Stimulated activated naive B cell treated with anti-CD40 and anti-IgM and Interleukin-4, amounts not matched to agents 10 μg/mL and 1 μg/mL and 100 μg/mL, for 72 hours (primary cell): ENCODE results near the gene CD3D.

ENCODE experiments used
- ATAC-seq, 2 donors: fragments of 150-1000 bp; cut with Tn5 transposase; replicated peaks; 2 replicates each; pipeline ENCODE4 v1.10.0; 2021; ENCODE audit warnings: moderate library complexity in 1 of 2
- DNase-seq: peaks from one replicate; pipeline ENCODE4 v3.0.0; 2021
- H3K27ac Mint-ChIP-seq: one replicate; pipeline ENCODE4 v1.8.0; 2022; ENCODE audit warnings: mild to moderate bottlenecking, mixed read lengths
- H3K27me3 Mint-ChIP-seq, 2 donors: one replicate each; pipeline ENCODE4 v1.8.0; 2022; ENCODE audit warnings: mixed read lengths in 2 of 2
- H3K36me3 Mint-ChIP-seq, 2 donors: one replicate each; pipeline ENCODE4 v1.8.0; 2022; ENCODE audit warnings: mixed read lengths in 2 of 2, mild to moderate bottlenecking in 1 of 2
- H3K4me1 Mint-ChIP-seq, 2 donors: one replicate each; pipeline ENCODE4 v1.8.0; 2022; ENCODE audit warnings: mixed read lengths in 2 of 2, mild to moderate bottlenecking in 1 of 2
- H3K4me3 Mint-ChIP-seq, 2 donors: one replicate each; pipeline ENCODE4 v1.8.0; 2022; ENCODE audit warnings: mild to moderate bottlenecking in 2 of 2, mixed read lengths in 2 of 2, moderate library complexity in 1 of 2
- H3K9me3 Mint-ChIP-seq, 2 donors: one replicate each; pipeline ENCODE4 v1.8.0; 2022; ENCODE audit warnings: mixed read lengths in 2 of 2, mild to moderate bottlenecking in 1 of 2

CD3D gene

DNA sequence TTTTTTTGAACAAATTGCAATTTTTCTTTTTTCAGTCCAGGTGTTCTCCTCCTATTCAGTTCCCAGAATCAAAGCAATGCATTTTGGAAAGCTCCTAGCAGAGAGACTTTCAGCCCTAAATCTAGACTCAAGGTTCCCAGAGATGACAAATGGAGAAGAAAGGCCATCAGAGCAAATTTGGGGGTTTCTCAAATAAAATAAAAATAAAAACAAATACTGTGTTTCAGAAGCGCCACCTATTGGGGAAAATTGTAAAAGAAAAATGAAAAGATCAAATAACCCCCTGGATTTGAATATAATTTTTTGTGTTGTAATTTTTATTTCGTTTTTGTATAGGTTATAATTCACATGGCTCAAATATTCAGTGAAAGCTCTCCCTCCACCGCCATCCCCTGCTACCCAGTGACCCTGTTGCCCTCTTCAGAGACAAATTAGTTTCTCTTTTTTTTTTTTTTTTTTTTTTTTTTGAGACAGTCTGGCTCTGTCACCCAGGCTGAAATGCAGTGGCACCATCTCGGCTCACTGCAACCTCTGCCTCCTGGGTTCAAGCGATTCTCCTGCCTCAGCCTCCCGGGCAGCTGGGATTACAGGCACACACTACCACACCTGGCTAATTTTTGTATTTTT is 10.7 kb upstream of the CD3D start:
- DNase-seq (no peak), ATAC-seq (no peak)
- Mint-ChIP-seq H3K4me1 (peaks cover 0 to 3% of the 10 kb centered on the region in 2 donors), H3K36me3 (no peaks in the 10 kb centered on the region), H3K4me3 (no peak overlapping the region), H3K27ac (no peak overlapping the region), H3K27me3 (peaks cover 11 to 20% of the 10 kb centered on the region in 2 donors), H3K9me3 (no peaks in the 10 kb centered on the region)

DNA sequence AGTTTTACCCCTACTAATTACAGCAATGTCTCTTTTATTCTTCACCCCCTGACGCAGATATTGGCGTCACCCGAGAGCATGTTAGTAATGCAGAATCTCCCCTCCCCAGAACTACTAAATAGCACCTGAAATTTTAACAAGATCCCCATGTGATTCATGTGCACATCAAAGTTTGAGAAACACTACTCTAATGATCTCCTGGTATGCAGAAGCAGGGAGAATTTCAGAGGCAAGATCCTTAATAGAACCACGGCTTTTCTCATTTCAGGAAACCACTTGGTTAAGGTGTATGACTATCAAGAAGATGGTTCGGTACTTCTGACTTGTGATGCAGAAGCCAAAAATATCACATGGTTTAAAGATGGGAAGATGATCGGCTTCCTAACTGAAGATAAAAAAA is 7.0 kb upstream of the CD3D start:
- peaks cover 0 to 3% of the 10 kb centered on the region in 2 donors for H3K4me1 Mint-ChIP-seq
- ATAC-seq (no peak), DNase-seq (no peak)
- H3K9me3 Mint-ChIP-seq: no peaks in the 10 kb centered on the region
- no peaks in the 10 kb centered on the region for H3K36me3 Mint-ChIP-seq
- no peak overlapping the region for H3K4me3 Mint-ChIP-seq
- H3K27me3 Mint-ChIP-seq: peaks cover 33 to 38% of the 10 kb centered on the region in 2 donors
- no peak overlapping the region for H3K27ac Mint-ChIP-seq

DNA sequence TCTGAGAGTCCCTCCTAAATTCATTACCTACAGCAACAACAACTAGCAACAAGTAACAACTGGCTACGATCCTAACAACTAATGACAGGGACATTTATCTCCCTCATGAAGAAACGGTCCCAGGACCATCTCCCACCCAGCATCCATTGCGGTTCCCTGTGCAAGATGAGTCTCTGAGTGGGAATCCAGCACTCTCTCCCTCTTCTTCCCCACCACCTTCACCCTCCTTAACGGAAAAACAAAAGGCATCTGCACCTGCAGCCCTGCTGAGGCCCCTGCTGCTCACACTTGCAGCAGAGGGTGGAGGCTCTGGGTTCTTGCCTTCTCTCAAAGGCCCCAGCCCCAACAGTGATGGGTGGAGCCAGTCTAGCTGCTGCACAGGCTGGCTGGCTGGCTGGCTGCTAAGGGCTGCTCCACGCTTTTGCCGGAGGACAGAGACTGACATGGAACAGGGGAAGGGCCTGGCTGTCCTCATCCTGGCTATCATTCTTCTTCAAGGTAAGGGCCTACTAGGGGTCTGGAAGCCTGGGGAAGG is 1.5 kb upstream of the CD3D start, which contains the start of gene CD3G:
CD3G (plus strand) TSS at position 364 of the 535 bp plus-strand sequence; CDS start at position 444, 80 bp downstream.
- Mint-ChIP-seq H3K4me1 (peaks cover 0 to 1% of the 10 kb centered on the region in 2 donors), H3K4me3 (no peak within 1 kb of the TSS), H3K27me3 (peaks cover 31 to 33% of the 10 kb centered on the region in 2 donors), H3K36me3 (no peaks in the 10 kb centered on the region), H3K9me3 (no peaks in the 10 kb centered on the region), H3K27ac (no peak within 1 kb of the TSS)
- DNase-seq (no peak), ATAC-seq (no peak)

DNA sequence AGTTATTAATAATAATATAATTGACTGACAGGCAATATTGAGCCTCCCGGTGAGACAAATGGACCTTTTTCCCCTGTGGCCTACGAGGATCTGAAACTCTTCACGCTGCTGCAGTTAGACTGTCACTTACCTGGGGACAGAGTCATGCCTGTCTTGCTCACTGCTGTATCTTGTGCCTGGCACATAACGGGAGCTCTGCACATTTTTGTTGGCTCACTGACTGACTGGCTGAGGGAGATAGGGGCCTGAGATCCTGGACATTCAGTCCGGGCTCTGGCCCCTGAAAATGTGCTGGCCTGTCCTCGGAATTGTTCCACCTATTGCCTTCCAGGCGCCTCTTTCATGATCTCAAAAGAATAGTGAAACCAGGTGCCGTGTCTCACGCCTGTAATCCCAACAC is 743 bp upstream of the CD3D start:
- Mint-ChIP-seq H3K4me1 (peaks cover 8% of the 10 kb centered on the region in 2 donors), H3K36me3 (no peaks in the 10 kb centered on the region), H3K9me3 (no peaks in the 10 kb centered on the region), H3K27ac (no peak overlapping the region), H3K27me3 (peaks cover 23 to 28% of the 10 kb centered on the region in 2 donors), H3K4me3 (no peak overlapping the region)
- no peak for DNase-seq
- ATAC-seq: peak; percentile 55 to 57

DNA sequence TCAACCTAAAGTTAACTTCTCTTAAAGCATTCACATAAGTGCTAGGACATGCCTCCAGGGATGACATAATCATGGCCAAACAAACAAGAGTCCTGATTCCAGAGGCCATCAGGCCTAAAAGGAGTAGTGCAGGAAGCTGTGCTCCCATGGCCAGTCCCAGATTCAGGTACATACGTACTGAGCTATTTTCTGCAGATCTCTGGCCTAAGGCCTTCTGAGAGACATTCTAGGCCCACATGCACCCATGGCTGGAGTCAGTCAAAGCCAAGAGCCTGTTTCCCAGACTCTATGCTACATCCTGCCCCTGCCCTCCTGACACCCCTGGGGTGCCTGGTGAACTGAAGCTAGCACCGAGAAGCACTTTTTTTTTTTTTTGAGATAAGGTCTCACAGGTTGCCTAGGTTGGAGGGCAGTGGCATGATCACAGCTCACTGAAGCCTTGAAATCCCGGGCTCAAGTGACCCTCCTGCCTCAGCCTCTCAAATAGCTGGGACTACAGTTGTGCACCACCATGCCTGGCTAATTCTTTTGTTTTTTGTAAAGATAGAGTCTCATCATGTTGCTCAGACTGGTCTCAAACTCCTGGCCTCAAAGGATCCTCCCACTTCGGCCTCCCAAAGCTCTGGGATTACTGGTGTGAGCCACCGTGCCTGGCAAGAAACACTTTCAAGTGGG is 553 bp downstream of the CD3D start:
- H3K4me1 Mint-ChIP-seq: peaks cover 8 to 9% of the 10 kb centered on the region in 2 donors
- no peak overlapping the region for H3K27ac Mint-ChIP-seq

DNA sequence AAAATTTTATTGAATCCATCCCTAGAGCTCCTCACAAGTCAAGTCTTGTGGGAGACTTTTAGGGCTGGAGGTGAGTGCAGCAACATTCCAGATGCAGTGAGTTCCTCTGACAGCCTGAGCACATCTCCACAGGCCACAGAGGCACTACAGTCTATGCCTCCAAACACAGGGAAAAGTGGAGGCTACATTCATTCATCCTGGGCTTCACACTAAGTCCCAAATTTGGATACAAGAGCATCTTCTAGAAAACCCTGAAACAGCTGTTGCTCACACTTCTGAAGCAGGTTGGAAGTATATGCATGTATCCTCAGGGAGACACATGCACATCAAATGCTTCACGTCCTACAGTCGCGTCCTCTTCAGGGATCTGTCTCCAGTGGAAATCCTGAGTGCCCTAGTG is 1.2 kb downstream of the CD3D start:
- H3K36me3 Mint-ChIP-seq: no peaks in the 10 kb centered on the region
- H3K27me3 Mint-ChIP-seq: peaks cover 17 to 28% of the 10 kb centered on the region in 2 donors
- H3K4me1 Mint-ChIP-seq: peaks cover 8 to 9% of the 10 kb centered on the region in 2 donors
- H3K27ac Mint-ChIP-seq: no peak overlapping the region
- H3K9me3 Mint-ChIP-seq: no peaks in the 10 kb centered on the region
- ATAC-seq: no peak
- no peak for DNase-seq
- no peak overlapping the region for H3K4me3 Mint-ChIP-seq

More for the DNA sequence above, 553 bp downstream of the CD3D start:
- no peaks in the 10 kb centered on the region for H3K9me3 Mint-ChIP-seq
- no peak overlapping the region for H3K4me3 Mint-ChIP-seq
- ATAC-seq: no peak
- peaks cover 15 to 26% of the 10 kb centered on the region in 2 donors for H3K27me3 Mint-ChIP-seq
- H3K36me3 Mint-ChIP-seq: no peaks in the 10 kb centered on the region
- DNase-seq: no peak

- Mint-ChIP-seq H3K27ac (no peak overlapping the region), H3K4me1 (peaks cover 8 to 9% of the 10 kb centered on the region in 2 donors), H3K4me3 (no peak overlapping the region), H3K27me3 (peaks cover 14 to 24% of the 10 kb centered on the region in 2 donors), H3K36me3 (no peaks in the 10 kb centered on the region), H3K9me3 (no peaks in the 10 kb centered on the region)
- no peak for ATAC-seq
- no peak for DNase-seq
These were observed 2.1 kb downstream of the CD3D start for GRCh38 chr11:118340449-118340848.

- Mint-ChIP-seq H3K9me3 (no peaks in the 10 kb centered on the region), H3K4me1 (peaks cover 8 to 9% of the 10 kb centered on the region in 2 donors), H3K36me3 (no peaks in the 10 kb centered on the region), H3K27ac (no peak overlapping the region), H3K4me3 (no peak overlapping the region), H3K27me3 (peaks cover 5 to 14% of the 10 kb centered on the region in 2 donors)
- ATAC-seq (no peak), DNase-seq (no peak)
These were observed 3.1 kb downstream of the CD3D start for GRCh38 chr11:118339281-118339961.

- ATAC-seq (peak; percentile 62 to 66), DNase-seq (no peak)
- H3K4me1 Mint-ChIP-seq: peaks cover 8 to 9% of the 10 kb centered on the region in 2 donors
- H3K36me3 Mint-ChIP-seq: no peaks in the 10 kb centered on the region
- H3K27me3 Mint-ChIP-seq: peaks cover 5 to 12% of the 10 kb centered on the region in 2 donors
- peak overlapping the region in 1 of 2 donors; percentile 12 for H3K4me3 Mint-ChIP-seq
- H3K27ac Mint-ChIP-seq: peak overlapping the region; percentile 81
- no peaks in the 10 kb centered on the region for H3K9me3 Mint-ChIP-seq
These were observed 3.9 kb downstream of the CD3D start for GRCh38 chr11:118338637-118339061.

DNA sequence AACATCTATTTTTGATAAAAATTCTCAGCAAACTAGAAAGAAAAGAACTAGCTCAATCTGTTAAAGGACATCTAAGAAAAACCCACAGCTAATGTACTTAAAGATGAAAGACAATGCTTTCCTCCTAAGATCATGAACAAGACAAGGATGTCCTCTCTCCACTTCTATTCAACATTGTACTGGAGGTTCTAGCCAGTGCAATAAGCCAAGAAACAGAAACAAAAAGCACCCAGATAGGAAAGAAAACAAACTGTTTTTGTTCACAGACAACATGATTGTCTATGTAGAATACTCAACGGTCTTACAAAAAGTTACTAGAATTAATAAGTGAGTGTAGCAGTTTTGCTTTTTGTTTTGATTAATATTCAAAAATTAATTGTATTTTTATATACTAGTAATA is 7.8 kb downstream of the CD3D start:
- ATAC-seq (no peak), DNase-seq (no peak)
- Mint-ChIP-seq H3K36me3 (no peaks in the 10 kb centered on the region), H3K4me3 (no peak overlapping the region), H3K27me3 (peaks cover 5 to 7% of the 10 kb centered on the region in 2 donors), H3K9me3 (peaks cover 0 to 2% of the 10 kb centered on the region in 2 donors), H3K27ac (no peak overlapping the region), H3K4me1 (peaks cover 8 to 9% of the 10 kb centered on the region in 2 donors)

- no peaks in the 10 kb centered on the region for H3K36me3 Mint-ChIP-seq
- H3K9me3 Mint-ChIP-seq: peaks cover 0 to 2% of the 10 kb centered on the region in 2 donors
- no peak for ATAC-seq
- no peak overlapping the region for H3K4me3 Mint-ChIP-seq
- H3K27ac Mint-ChIP-seq: no peak overlapping the region
- no peak for DNase-seq
- no peaks in the 10 kb centered on the region for H3K4me1 Mint-ChIP-seq
- peaks cover 5 to 7% of the 10 kb centered on the region in 2 donors for H3K27me3 Mint-ChIP-seq
These were observed 13.8 kb downstream of the CD3D start for GRCh38 chr11:118328745-118329144.

- H3K36me3 Mint-ChIP-seq: no peaks in the 10 kb centered on the region
- ATAC-seq (no peak), DNase-seq (no peak)
- H3K27me3 Mint-ChIP-seq: peaks cover 5 to 7% of the 10 kb centered on the region in 2 donors
- H3K27ac Mint-ChIP-seq: no peak overlapping the region
- peaks cover 10 to 25% of the 10 kb centered on the region in 2 donors for H3K4me1 Mint-ChIP-seq
- no peak overlapping the region for H3K4me3 Mint-ChIP-seq
- no peaks in the 10 kb centered on the region for H3K9me3 Mint-ChIP-seq
These were observed 17.2 kb downstream of the CD3D start for GRCh38 chr11:118325283-118325682.

GRCh38 chr11:118322721-118323120 is 19.8 kb downstream of the CD3D start:
- H3K4me3 Mint-ChIP-seq: no peak overlapping the region
- ATAC-seq: no peak
- peaks cover 1 to 4% of the 10 kb centered on the region in 2 donors for H3K27me3 Mint-ChIP-seq
- no peaks in the 10 kb centered on the region for H3K36me3 Mint-ChIP-seq
- peaks cover 0 to 1% of the 10 kb centered on the region in 2 donors for H3K9me3 Mint-ChIP-seq
- DNase-seq: no peak
- no peak overlapping the region for H3K27ac Mint-ChIP-seq
- H3K4me1 Mint-ChIP-seq: peaks cover 23 to 40% of the 10 kb centered on the region in 2 donors

DNA sequence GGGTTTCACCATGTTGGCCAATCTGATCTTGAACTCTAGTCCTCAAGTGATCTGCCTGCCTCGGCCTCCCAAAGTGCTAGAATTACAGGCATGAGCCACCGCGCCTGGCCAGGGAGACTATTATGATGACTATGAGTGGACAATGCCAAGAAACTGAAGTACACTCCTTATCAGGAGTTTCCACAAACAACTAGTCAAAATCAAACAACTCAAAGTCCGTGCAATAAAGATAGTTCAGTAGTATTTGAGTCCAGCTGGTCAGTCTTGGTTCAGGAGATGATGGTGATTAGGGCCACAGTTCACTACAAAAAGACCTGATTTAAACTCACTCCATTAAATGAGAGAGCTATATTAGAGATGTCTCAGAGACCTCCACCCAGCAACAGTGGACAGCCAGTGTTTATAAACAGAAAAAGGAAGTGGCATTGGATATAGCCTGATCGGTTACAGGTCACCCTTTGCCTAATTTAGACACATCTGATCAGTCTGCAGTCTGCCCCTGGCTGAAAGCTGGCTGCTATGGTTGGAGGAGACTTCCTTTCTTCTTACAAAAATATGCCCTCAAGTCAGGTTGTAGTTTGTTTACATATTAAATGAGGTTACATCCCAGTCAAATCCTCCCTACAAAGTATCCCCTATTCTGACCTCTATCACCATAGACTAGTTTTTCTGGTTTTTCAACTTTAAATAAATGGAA is 21.0 kb downstream of the CD3D start:
- Mint-ChIP-seq H3K36me3 (no peaks in the 10 kb centered on the region), H3K27me3 (peaks cover 0 to 4% of the 10 kb centered on the region in 2 donors), H3K4me1 (peaks cover 29 to 50% of the 10 kb centered on the region in 2 donors), H3K27ac (peak overlapping the region; percentile 25), H3K9me3 (peaks cover 0 to 1% of the 10 kb centered on the region in 2 donors), H3K4me3 (no peak overlapping the region)
- ATAC-seq: peak; percentile 69 to 79
- no peak for DNase-seq
